Stimulated activated CD8-positive, alpha-beta memory T cell treated with anti-CD3 and anti-CD28 coated beads, Interleukin-15, amount 100 ng/mL, for 24 hours (primary cell): ENCODE data around the gene TRAFD1.
"Not testable (repeated sequence)": the region's sequence is repeated elsewhere in the genome, so short reads cannot be mapped to it uniquely, and the experiment has no call there.

ENCODE experiments used
- DNase-seq: peaks from one replicate; pipeline ENCODE4 v3.0.0-alpha.2; 2020; ENCODE audit warnings: low read depth

The TRAFD1 gene

DNA sequence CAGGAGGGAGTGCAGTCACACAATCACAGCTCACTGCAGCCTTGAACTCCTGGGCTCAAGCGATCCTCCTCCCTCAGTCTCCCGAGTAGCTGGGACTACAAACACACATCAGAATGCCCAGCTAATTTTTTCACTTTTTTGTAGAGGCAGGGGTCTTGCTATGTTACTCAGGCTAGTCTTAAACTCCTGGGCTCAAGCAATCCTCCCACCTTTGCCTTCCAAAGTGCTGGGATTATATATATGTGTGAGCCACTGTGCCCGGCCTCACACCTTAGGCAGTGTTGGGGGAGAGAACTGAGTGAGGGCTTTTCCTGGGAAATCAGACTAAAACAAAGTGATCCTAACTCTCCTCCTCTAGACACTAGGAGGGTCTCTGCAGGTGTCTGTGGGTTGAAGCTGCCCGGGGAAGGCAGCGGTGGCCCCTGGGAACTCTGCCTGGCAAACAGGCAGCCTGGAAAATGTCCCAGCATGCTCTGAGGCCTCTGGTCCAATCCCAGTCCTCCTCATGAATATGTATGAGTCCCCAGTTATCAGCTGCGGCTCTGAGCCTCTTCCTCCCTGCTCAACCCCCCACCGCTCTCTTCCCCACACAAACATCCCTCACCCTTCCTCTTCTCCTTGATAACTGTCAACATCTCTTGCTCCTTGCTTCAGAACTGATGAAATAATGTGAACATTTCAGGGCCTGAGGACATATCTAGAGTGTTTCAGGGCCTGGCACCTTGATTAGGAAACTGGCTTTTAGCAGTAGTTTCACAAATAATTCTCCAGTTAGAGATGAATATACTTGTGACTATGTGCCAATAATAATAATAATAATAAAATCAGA is 8.9 kb upstream of the TRAFD1 start:
- no peak for DNase-seq

- DNase-seq = no peak
Observed at GRCh38 chr12:112117685-112118084, 7.7 kb upstream of the TRAFD1 start.

DNA sequence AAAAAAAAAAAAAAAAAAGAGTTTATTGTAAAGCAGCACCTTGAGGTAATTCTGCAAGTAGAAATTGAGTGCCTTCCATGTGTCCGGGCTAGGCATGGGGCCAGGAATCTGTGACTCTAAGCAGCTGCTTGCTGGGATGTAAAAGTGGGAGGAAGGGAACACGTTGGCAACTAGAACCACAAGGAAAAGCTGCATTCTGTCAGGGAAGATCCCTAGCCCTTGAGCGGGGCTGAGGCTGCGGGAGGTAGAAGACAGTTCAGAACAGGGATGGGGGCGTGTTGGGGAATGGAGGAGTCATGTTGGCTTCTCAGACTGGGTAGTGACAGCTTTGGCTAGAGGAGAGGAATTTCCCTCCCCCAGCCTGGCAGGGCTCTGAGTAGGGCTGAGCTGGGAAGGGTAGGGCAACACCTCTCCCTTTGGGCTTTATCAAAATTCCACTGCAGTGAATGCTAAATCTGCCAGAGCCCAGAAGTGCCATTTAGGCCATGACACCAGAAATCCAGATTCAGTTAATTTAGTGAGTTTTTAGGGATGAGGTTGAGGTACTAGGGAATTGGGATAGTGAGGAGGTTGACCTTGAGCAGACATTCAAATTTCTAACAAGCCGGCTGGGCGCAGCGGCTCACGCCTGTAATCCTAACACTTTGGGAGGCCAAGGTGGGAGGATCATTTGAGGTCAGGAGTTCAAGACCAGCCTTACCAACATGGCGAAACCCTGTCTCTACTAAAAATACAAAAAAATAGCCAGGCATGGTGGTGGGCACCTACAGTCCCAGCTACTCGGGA is 3.4 kb upstream of the TRAFD1 start:
- DNase-seq = no peak

- DNase-seq = no peak
Observed at GRCh38 chr12:112122823-112123690, 2.3 kb upstream of the TRAFD1 start.

DNA sequence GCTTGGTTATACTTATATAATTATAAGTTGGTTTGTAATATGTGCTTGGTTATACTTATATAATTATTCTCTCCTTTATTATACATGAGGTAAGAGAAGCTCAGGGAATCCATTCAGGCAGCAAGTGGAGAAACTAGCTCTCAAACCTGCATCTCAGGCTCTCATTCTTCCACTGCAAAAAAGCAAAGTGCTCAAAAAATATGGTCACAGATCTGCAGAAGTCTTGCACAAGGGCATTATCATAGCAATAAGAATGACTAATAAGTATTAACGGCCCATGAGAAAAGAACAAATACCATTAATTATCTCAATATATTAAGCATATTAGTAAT is 476 bp upstream of the TRAFD1 start:
- DNase-seq = no peak

- no peak for DNase-seq
Observed at GRCh38 chr12:112126000-112126438, 659 bp downstream of the TRAFD1 start.

DNA sequence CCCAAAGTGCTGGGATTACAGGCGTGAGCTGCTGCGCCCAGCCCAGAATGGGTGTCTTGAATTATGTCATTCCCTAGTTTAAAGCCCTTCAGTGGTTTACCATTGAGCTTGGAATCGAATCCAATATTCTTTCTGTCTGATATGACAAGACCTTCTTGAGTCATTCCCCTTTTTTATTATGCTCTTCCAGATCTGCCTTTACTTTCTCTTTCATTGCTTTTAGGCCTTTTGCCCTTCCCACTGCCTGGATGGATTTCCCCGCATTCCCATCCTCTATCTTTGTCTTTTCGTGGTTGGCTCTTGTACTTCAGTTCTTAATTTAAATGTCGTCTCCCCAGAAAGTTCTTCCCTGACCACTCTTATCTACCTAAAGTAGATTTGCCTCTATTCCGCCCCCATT is 1.6 kb downstream of the TRAFD1 start:
- DNase-seq = no peak

DNA sequence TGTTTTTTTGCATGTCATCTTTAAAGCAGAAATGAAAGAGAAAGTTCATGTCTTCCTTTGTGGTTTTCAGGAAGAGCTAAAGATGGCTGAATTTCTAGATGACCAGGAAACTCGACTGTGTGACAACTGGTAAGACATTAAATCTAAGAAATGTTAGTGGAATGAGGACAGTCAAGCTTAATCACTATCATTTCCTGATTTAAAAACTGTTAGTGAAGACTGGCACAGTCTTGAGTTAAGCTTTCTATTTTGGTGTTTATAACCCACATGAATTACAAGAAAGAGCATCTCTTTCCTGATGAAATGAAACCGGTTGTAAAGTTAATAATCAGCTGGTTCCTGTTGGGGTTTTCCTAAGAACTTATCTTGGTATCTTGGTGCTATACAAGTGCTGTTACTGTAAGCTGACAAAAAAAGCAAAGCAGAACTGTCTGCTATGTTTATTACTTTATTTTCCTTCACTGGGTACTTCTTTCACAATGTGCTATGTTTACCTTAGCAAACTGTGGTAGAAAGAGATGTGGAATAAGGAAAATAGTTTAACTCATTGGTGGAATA is 5.2 kb downstream of the TRAFD1 start:
- DNase-seq = no peak

DNA sequence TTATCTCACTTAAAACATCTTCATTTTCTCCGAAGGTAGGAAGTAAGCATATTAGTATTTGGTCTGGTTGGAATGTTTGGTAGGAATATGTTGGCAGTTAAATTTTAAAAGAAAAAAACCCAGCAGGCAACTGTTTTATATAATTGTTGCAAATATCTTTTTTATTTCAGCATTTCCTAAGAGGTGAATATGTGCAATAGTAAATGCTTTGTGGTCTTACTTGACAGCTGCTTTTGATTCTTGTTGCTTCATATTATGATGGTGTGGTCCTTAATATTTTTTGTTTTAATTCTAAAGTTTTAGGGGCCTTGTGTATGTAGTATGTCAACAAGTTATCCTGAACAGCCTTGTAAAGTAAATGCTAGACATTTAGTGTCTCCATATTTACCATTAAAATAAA is 6.3 kb downstream of the TRAFD1 start:
- no peak for DNase-seq

- no peak for DNase-seq
Observed at GRCh38 chr12:112133418-112133817, 8.1 kb downstream of the TRAFD1 start.

GRCh38 chr12:112134731-112135130 is 9.4 kb downstream of the TRAFD1 start:
- DNase-seq = no peak

DNA sequence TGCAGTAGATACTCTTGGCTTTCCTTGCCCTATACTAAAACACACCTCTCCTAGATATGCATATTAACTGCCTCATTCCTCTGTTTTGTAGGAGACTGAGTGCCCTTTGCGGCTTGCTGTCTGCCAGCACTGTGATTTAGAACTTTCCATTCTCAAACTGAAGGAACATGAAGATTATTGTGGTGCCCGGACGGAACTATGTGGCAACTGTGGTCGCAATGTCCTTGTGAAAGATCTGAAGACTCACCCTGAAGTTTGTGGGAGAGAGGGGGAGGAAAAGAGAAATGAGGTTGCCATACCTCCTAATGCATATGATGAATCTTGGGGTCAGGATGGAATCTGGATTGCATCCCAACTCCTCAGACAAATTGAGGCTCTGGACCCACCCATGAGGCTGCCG is 15.4 kb downstream of the TRAFD1 start:
- no peak for DNase-seq

GRCh38 chr12:112146123-112146522 is 20.8 kb downstream of the TRAFD1 start:
- no peak for DNase-seq

DNA sequence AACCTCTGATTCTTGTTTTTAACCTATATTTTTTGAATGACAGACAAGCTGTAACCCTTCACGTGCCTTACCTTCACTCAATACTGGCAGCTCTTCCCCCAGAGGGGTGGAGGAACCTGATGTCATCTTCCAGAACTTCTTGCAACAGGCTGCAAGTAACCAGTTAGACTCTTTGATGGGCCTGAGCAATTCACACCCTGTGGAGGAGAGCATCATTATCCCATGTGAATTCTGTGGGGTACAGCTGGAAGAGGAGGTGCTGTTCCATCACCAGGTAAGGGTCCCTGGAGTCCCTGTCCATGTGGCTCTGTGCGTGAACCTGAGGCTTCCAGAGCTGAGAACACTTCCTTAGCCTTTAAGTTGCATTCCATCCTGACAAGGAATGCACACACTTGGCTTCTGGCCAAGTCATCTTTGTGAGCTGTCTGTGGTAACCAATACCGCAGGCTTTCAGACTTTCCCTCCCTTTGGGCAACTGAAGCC is 22.7 kb downstream of the TRAFD1 start:
- no peak for DNase-seq

DNA sequence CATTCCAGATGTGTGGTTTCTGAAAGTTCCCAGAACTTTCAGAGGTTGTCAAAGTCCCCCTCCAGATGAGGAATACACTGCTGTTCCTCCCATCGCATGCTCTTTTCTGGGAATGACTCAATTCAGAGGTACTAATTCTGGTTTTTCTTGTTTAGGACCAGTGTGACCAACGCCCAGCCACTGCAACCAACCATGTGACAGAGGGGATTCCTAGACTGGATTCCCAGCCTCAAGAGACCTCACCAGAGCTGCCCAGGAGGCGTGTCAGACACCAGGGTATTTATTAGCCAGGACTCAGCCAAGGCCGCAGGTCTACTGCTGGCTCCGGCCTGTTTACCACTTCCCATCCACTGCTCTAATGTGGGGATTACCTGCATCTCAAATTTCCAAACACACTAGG is 24.2 kb downstream of the TRAFD1 start:
- DNase-seq = no peak

DNA sequence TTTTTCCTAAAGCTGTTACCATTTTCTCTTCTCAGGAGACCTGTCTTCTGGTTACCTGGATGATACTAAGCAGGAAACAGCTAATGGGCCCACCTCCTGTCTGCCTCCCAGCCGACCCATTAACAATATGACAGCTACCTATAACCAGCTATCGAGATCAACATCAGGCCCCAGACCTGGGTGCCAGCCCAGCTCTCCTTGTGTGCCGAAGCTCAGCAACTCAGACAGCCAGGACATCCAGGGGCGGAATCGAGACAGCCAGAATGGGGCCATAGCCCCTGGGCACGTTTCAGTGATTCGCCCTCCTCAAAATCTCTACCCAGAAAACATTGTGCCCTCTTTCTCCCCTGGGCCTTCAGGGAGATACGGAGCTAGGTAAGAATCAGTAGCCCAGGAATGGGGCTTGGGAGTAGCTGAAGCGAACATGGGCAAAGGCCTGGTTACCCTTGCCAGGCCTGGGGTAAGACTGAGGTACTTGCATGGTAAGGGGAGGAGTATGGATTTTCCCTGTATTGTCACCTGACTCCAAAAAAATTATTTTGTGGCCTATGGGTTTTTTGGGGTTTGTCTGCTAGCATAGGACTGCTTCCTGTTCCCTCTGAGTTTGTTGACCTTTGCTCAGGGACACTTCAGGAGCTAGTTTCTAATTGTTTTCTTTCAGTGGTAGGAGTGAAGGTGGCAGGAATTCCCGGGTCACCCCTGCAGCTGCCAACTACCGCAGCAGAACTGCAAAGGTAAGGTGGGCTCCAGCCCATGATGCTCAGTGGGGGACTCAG is 26.6 kb downstream of the TRAFD1 start:
- DNase-seq = no peak

- no peak for DNase-seq
Observed at GRCh38 chr12:112153181-112153892, 28.0 kb downstream of the TRAFD1 start.

GRCh38 chr12:112153893-112154219 is 28.5 kb downstream of the TRAFD1 start:
- DNase-seq = no peak

GRCh38 chr12:112158461-112159145 is 33.2 kb downstream of the TRAFD1 start:
- DNase-seq = not testable (repeated sequence)

GRCh38 chr12:112159146-112159541 is 33.8 kb downstream of the TRAFD1 start:
- no peak for DNase-seq
